Measurements from ENCODE around the gene POLD2.

DNA sequence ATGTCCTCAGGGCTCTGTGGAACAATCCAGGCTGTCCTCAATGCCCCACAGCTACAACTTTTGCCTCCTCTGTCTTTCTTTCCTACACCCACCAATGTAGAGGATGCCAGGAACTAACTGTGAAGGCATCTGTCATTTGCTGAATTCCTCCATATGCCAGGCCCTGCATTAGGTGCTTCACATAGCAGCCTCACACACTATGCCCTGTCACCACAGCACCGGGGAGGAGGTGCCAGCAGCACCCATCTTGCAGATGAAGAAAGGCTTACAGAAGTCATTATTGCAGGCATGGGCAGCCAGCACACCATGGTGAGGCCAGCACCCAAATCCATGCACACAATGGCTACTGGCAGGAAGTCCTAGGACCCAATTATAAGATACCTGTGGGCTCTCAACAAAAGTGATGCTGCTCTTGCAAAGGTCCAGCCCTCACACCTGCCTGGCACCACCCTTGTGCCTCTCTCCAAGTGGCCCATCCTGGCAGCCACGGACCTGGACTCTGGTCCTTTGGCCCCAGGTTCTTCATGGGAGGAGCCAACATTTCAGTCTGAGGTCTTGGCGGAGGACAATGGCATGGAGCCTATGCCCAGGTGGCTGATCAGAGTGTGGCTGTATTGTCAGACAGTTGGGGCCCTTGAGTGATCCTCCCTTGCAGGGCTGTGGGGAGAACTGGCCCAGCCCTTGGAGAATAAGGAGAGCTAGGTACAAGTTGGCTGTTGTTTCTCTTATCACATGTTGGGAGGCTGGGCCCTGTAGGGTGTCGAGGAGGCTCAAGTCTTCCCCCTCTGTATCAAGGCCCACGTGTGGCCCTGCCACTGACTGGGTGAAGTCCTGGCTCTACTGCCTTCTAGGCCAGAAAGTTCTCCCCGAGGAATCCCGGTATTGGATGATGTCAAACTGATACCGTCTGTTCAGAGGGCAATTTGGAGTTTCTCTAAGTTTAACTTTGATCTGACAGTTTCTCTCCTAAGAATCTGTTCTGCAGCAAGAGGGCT is 32.1 kb upstream of the POLD2 start:
- TF ChIP-seq, protein P1, sequence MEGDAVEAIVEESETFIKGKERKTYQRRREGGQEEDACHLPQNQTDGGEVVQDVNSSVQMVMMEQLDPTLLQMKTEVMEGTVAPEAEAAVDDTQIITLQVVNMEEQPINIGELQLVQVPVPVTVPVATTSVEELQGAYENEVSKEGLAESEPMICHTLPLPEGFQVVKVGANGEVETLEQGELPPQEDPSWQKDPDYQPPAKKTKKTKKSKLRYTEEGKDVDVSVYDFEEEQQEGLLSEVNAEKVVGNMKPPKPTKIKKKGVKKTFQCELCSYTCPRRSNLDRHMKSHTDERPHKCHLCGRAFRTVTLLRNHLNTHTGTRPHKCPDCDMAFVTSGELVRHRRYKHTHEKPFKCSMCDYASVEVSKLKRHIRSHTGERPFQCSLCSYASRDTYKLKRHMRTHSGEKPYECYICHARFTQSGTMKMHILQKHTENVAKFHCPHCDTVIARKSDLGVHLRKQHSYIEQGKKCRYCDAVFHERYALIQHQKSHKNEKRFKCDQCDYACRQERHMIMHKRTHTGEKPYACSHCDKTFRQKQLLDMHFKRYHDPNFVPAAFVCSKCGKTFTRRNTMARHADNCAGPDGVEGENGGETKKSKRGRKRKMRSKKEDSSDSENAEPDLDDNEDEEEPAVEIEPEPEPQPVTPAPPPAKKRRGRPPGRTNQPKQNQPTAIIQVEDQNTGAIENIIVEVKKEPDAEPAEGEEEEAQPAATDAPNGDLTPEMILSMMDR (conservative IDR thresholded peaks at IDR 0.05; ENCODE audit: low read depth, low read length) = no peak
- TF ChIP-seq CEBPB (IDR thresholded peaks at IDR 0.05; ENCODE audit: low read depth, low read length) (no peak), MAFK (IDR thresholded peaks at IDR 0.05; ENCODE audit: low read depth, low read length) (no peak), POLR2A (IDR thresholded peaks at IDR 0.05; ENCODE audit: low read depth, low read length) (no peak), MAZ (IDR thresholded peaks at IDR 0.05; ENCODE audit: borderline replicate concordance, low read depth, low read length) (no peak), RFX5 (IDR thresholded peaks at IDR 0.05; ENCODE audit: low read depth, low read length) (no peak), RAD21 (IDR thresholded peaks at IDR 0.05; ENCODE audit: low read length) (no peak), NFE2L2 (IDR thresholded peaks at IDR 0.05; ENCODE audit: low read depth, low read length) (no peak), BHLHE40 (IDR thresholded peaks at IDR 0.05; ENCODE audit: low read depth, low read length) (no peak), CHD1 (IDR thresholded peaks at IDR 0.05; ENCODE audit: low read depth, low read length) (no peak), SMC3 (IDR thresholded peaks at IDR 0.05; ENCODE audit: low read depth, low read length) (no peak), MXI1 (IDR thresholded peaks at IDR 0.05; ENCODE audit: borderline replicate concordance, low read depth, low read length) (no peak)
- TF ChIP-seq, protein P2, sequence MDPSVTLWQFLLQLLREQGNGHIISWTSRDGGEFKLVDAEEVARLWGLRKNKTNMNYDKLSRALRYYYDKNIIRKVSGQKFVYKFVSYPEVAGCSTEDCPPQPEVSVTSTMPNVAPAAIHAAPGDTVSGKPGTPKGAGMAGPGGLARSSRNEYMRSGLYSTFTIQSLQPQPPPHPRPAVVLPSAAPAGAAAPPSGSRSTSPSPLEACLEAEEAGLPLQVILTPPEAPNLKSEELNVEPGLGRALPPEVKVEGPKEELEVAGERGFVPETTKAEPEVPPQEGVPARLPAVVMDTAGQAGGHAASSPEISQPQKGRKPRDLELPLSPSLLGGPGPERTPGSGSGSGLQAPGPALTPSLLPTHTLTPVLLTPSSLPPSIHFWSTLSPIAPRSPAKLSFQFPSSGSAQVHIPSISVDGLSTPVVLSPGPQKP (IDR thresholded peaks at IDR 0.05; ENCODE audit: borderline replicate concordance, low read depth, low read length) = no peak
- TF ChIP-seq, protein P3, sequence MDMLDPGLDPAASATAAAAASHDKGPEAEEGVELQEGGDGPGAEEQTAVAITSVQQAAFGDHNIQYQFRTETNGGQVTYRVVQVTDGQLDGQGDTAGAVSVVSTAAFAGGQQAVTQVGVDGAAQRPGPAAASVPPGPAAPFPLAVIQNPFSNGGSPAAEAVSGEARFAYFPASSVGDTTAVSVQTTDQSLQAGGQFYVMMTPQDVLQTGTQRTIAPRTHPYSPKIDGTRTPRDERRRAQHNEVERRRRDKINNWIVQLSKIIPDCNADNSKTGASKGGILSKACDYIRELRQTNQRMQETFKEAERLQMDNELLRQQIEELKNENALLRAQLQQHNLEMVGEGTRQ (IDR thresholded peaks at IDR 0.05; ENCODE audit: low read depth, low read length) = no peak
